HEK293 (cell line): Measurements from ENCODE around the gene DICER1.

Experiments
- CTCF ChIA-PET: fragments of 350-600 bp; formaldehyde crosslinking; extraction: SDS; loops from one replicate; lab custom pipeline; 2021; ENCODE audit warnings: antibody characterized with exemption; lab: Yijun Ruan, JAX
- POLR2A ChIA-PET: fragments of 300-600 bp; formaldehyde crosslinking; extraction: SDS; loops from one replicate; lab custom pipeline; 2020; ENCODE audit warnings: antibody characterized with exemption, inconsistent platforms; lab: Yijun Ruan, JAX
- H3K27ac ChIP-seq: fragments of 200-500 bp; sonication (Bioruptor generic); 2 replicates; pipeline ENCODE4 v1.5.1; 2014; ENCODE audit warnings: low read depth, low read length, control low read depth, inconsistent platforms; ENCODE audit errors: extremely low read depth
- H3K36me3 ChIP-seq, 2 experiments: fragments of 200-500 bp in 1 of 2; sonication (Bioruptor generic) in 1 of 2; 1 replicate in 1 of 2; 2 replicates in 1 of 2; pipeline ENCODE4 v1.5.1; 2014 to 2017; ENCODE audit warnings: inconsistent platforms in 2 of 2, low read length in 2 of 2; ENCODE audit not compliant: control insufficient read depth in 2 of 2, insufficient read depth in 1 of 2
- H3K4me1 ChIP-seq: fragments of 200-500 bp; sonication (Bioruptor generic); 2 replicates; pipeline ENCODE4 v1.5.1; 2014; ENCODE audit warnings: mild to moderate bottlenecking, low read length, inconsistent platforms; ENCODE audit not compliant: control insufficient read depth, insufficient read depth
- H3K4me3 ChIP-seq: 2 replicates; pipeline ENCODE4 v1.5.1; 2011; ENCODE audit warnings: low read depth, mild to moderate bottlenecking, control low read depth, low read length, moderate library complexity
- H3K9me3 ChIP-seq: fragments of 200-500 bp; sonication (Bioruptor generic); 2 replicates; pipeline ENCODE4 v1.5.1; 2014; ENCODE audit warnings: low read depth, low read length, inconsistent platforms; ENCODE audit not compliant: control insufficient read depth, insufficient read depth
- EGR2 ChIP-seq: fragments of 450-650 bp; formaldehyde crosslinking; IDR thresholded peaks from 2 replicates; pipeline ENCODE4 v1.5.1; 2016; ENCODE audit warnings: low read depth, missing biosample characterization, missing genetic modification characterization
- FEZF1 ChIP-seq: fragments of 450-650 bp; formaldehyde crosslinking; IDR thresholded peaks from 2 replicates; pipeline ENCODE4 v1.5.1; 2016; ENCODE audit warnings: missing biosample characterization, missing genetic modification characterization
- SALL2 ChIP-seq: fragments of 450-650 bp; formaldehyde crosslinking; IDR thresholded peaks from 2 replicates; pipeline ENCODE4 v1.5.0; 2017; ENCODE audit warnings: missing biosample characterization, mild to moderate bottlenecking, missing genetic modification characterization, borderline replicate concordance
- YY1 ChIP-seq: fragments of 450-650 bp; formaldehyde crosslinking; IDR thresholded peaks from 2 replicates; pipeline ENCODE4 v1.5.1; 2018; ENCODE audit warnings: missing biosample characterization, missing genetic modification characterization
- YY2 ChIP-seq: fragments of 450-650 bp; formaldehyde crosslinking; IDR thresholded peaks from 2 replicates; pipeline ENCODE4 v1.5.1; 2016; ENCODE audit warnings: missing biosample characterization, missing genetic modification characterization
- ZBTB49 ChIP-seq: fragments of 450-650 bp; formaldehyde crosslinking; IDR thresholded peaks from 2 replicates; pipeline ENCODE4 v1.5.1; 2016; ENCODE audit warnings: missing biosample characterization, missing genetic modification characterization, low read depth
- ZFHX2 ChIP-seq: fragments of 450-650 bp; formaldehyde crosslinking; conservative IDR thresholded peaks from 2 replicates; pipeline ENCODE4 v1.5.1; 2016; ENCODE audit warnings: missing biosample characterization, missing genetic modification characterization
- ZIC2 ChIP-seq: fragments of 450-650 bp; formaldehyde crosslinking; IDR thresholded peaks from 2 replicates; pipeline ENCODE4 v1.5.1; 2016; ENCODE audit warnings: missing biosample characterization, missing genetic modification characterization
- ZNF26 ChIP-seq: fragments of 450-650 bp; formaldehyde crosslinking; IDR thresholded peaks from 2 replicates; pipeline ENCODE4 v1.5.1; 2016; ENCODE audit warnings: missing biosample characterization, missing genetic modification characterization
- ZNF324 ChIP-seq: fragments of 450-650 bp; formaldehyde crosslinking; IDR thresholded peaks from 2 replicates; pipeline ENCODE4 v1.5.1; 2016; ENCODE audit warnings: missing biosample characterization, missing genetic modification characterization
- ZNF366 ChIP-seq: fragments of 450-650 bp; formaldehyde crosslinking; conservative IDR thresholded peaks from 2 replicates; pipeline ENCODE4 v1.5.1; 2016; ENCODE audit warnings: missing biosample characterization, missing genetic modification characterization
- ZNF513 ChIP-seq: fragments of 450-650 bp; IDR thresholded peaks from 2 replicates; pipeline ENCODE4 v1.5.1; 2018; ENCODE audit warnings: missing biosample characterization, missing genetic modification characterization
- ZNF555 ChIP-seq: fragments of 450-650 bp; formaldehyde crosslinking; conservative IDR thresholded peaks from 2 replicates; pipeline ENCODE4 v1.5.1; 2017; ENCODE audit warnings: missing biosample characterization, mild to moderate bottlenecking, missing genetic modification characterization, inconsistent platforms
- ZNF561 ChIP-seq: fragments of 450-650 bp; IDR thresholded peaks from 2 replicates; pipeline ENCODE4 v1.5.1; 2018; ENCODE audit warnings: missing biosample characterization, missing genetic modification characterization, borderline replicate concordance
- ZNF76 ChIP-seq: fragments of 450-650 bp; formaldehyde crosslinking; IDR thresholded peaks from 2 replicates; pipeline ENCODE4; 2016; ENCODE audit warnings: low read depth, missing biosample characterization, missing genetic modification characterization, borderline replicate concordance
- ZSCAN16 ChIP-seq: fragments of 450-650 bp; formaldehyde crosslinking; IDR thresholded peaks from 2 replicates; pipeline ENCODE4 v1.5.1; 2016; ENCODE audit warnings: missing biosample characterization, missing genetic modification characterization

The DICER1 gene

GRCh38 chr14:95043732-95044462 is 113.4 kb downstream of the DICER1 start (continued):
- TF ChIP-seq ZBTB49 (tag by site-specific recombination) (no peak), ZNF324 (tag by site-specific recombination) (no peak), SALL2 (tag by site-specific recombination) (no peak), ZNF561 (tag by site-specific recombination) (no peak), FEZF1 (tag by site-specific recombination) (no peak)

- CTCF ChIA-PET, result no interaction called here
- no peak overlapping the region for H3K27ac ChIP-seq
- H3K4me1 ChIP-seq, result peaks cover 7% of the 10 kb centered on the region
- POLR2A ChIA-PET, result no interaction called here
- no peaks in the 10 kb centered on the region for H3K36me3 ChIP-seq
- TF ChIP-seq ZSCAN16 (tag by site-specific recombination), result no peak
- no peak for TF ChIP-seq YY1 (tag by site-specific recombination)
- TF ChIP-seq ZNF513, result no peak
- TF ChIP-seq ZNF26 (tag by site-specific recombination), result no peak
- TF ChIP-seq ZIC2 (tag by site-specific recombination), result no peak
- TF ChIP-seq ZNF76 (tag by site-specific recombination), result no peak
- no peak for TF ChIP-seq ZNF555 (tag by site-specific recombination)
- no peak for TF ChIP-seq ZNF366
- no peak for TF ChIP-seq YY2 (tag by site-specific recombination)
- TF ChIP-seq, all 188 proteins: peak for 0
- H3K9me3 ChIP-seq, result no peaks in the 10 kb centered on the region
- no peak overlapping the region for H3K4me3 ChIP-seq
Measured at GRCh38 chr14:95043314-95043713, 114.0 kb downstream of the DICER1 start.

- H3K4me1 ChIP-seq, result peaks cover 4% of the 10 kb centered on the region; the same call in 1 of the 2 replicates
- TF ChIP-seq ZFHX2 (tag by site-specific recombination), result peak; percentile 62
- no peak for TF ChIP-seq FEZF1 (tag by site-specific recombination)
- peak; percentile 48; the same call in 1 of the 2 replicates for TF ChIP-seq EGR2 (tag by site-specific recombination)
- TF ChIP-seq, all 188 proteins: peak for 2
- H3K4me3 ChIP-seq, result no peak overlapping the region
- no peak overlapping the region for H3K27ac ChIP-seq
- no peaks in the 10 kb centered on the region for H3K36me3 ChIP-seq
- H3K9me3 ChIP-seq, result no peaks in the 10 kb centered on the region
- CTCF ChIA-PET, result no interaction called here
- POLR2A ChIA-PET, result no interaction called here
Measured at GRCh38 chr14:95041477-95042020, 115.8 kb downstream of the DICER1 start.
